ENCODE results near the gene MRPL18. TPM values are rescaled to one million over a fixed set of nuclear protein-coding genes. Genes with fewer than 3 reads are reported as not detected.
A peak's percentile ranks its signal among the peaks of the same experiment; 100 is the strongest.

Gene MRPL18
- total and polyA plus RNA-seq, 2 of the 8 experiments (the other 6 are each of a cell fraction or from before 2014, with no cell fraction given), result 58.7 to 79.8 TPM

- H3K36me3 ChIP-seq (ENCODE audit: control insufficient read depth in 2 of 4, insufficient read depth in 4 of 4, low read length in 3 of 4), result no peaks in the 10 kb centered on the region
- WGBS, 2 experiments (ENCODE audit: extremely low coverage in 1 of 2, insufficient coverage in 1 of 2, insufficient read length in 1 of 2, insufficient replicate concordance in 2 of 2, low coverage in 1 of 2, low lambda C conversion rate in 2 of 2, missing lambda C conversion rate in 1 of 2), result 76% methylated on average over 7 of the region's 7 CpGs; no CpG with 5 or more reads in 1 of the 2 experiments
- no peak overlapping the region; the same call in 1 of the 2 replicates for H2BK20ac ChIP-seq (ENCODE audit: low read length)
- H3K27me3 ChIP-seq (replicated peaks in 1 of 4; ENCODE audit: control insufficient read depth in 3 of 4, extremely low read depth in 1 of 4, insufficient read depth in 3 of 4, low read length in 3 of 4), result no peaks in the 10 kb centered on the region
- H3K4me1 ChIP-seq (replicated peaks in 1 of 4; ENCODE audit: control insufficient read depth in 3 of 4, insufficient read depth in 4 of 4, low read length in 3 of 4), result peaks cover 0 to 9% (median 4%) of the 10 kb centered on the region in 4 experiments; a peak in 4 of 7 replicates
- no peak overlapping the region for H3K9ac ChIP-seq (replicated peaks in 1 of 4; ENCODE audit: extremely low read depth in 1 of 4, low read depth in 3 of 4, low read length in 3 of 4)
- ChIA-PET POLR2A (ENCODE audit: partially characterized antibody) (interaction anchor here (1.5 to 2.3 kb wide), 2 partner anchors 47 to 49 kb away, joined by 6 to 8 read pairs; partner anchors contain the start of gene TCP1), CTCF (ENCODE audit: partially characterized antibody) (interaction anchor here (0.6 to 1.3 kb wide), 3 partner anchors 14 to 32 kb away, joined by 3 to 4 read pairs (median 4); no protein-coding TSS in a partner anchor)
- no peak for DNase-seq (ENCODE audit: low read depth in 1 of 2, low spot score in 2 of 2)
- no peaks in the 10 kb centered on the region for H3K79me1 ChIP-seq (ENCODE audit: low read depth, low read length)
- no peaks in the 10 kb centered on the region for H4K20me1 ChIP-seq (replicated peaks in 1 of 2; ENCODE audit: control insufficient read depth in 1 of 2, insufficient read depth in 2 of 2, low read length in 2 of 2)
- no peaks in the 10 kb centered on the region for H3K9me3 ChIP-seq (ENCODE audit: insufficient read depth in 2 of 2, low read depth in 1 of 2, low read length in 1 of 2)
- H3K14ac ChIP-seq (ENCODE audit: insufficient read length), result no peak overlapping the region
- no peak overlapping the region for H3K56ac ChIP-seq (replicated peaks; ENCODE audit: insufficient read length, low read depth, low read length)
- H3K79me2 ChIP-seq (ENCODE audit: control insufficient read depth in 1 of 2, insufficient read depth in 2 of 2, low read length in 2 of 2), result no peaks in the 10 kb centered on the region
- H2BK5ac ChIP-seq (ENCODE audit: low read depth, low read length), result peak overlapping the region; percentile 36; the same call in 1 of the 2 replicates
- H2AFZ ChIP-seq (ENCODE audit: low read length), result peak overlapping the region; percentile 25; the same call in 1 of the 2 replicates
- H3K27ac ChIP-seq (ENCODE audit: low read depth, low read length), result no peak overlapping the region; the same call in 1 of the 2 replicates
- no peak overlapping the region for H3K23ac ChIP-seq (ENCODE audit: insufficient read length)
- peak overlapping the region; percentile 19; the same call in 1 of the 2 replicates for H2BK12ac ChIP-seq (ENCODE audit: low read depth, low read length)
- no peak for FAIRE-seq
- no peaks in the 10 kb centered on the region; the same call in 1 of the 2 replicates for H3K23me2 ChIP-seq (ENCODE audit: low read depth, low read length)
- H4K8ac ChIP-seq (ENCODE audit: extremely low read depth, insufficient read depth, low read length), result no peak overlapping the region
- H3K4me2 ChIP-seq (ENCODE audit: insufficient read depth in 1 of 2, low read depth in 2 of 2, low read length in 2 of 2), result peak overlapping the region in 1 of 2 experiments; percentile 43; a peak in 1 of 4 replicates
- H3K4me3 ChIP-seq (ENCODE audit: extremely low read depth in 1 of 4, insufficient read depth in 2 of 4, low read depth in 3 of 4, low read length in 4 of 4), result no peak overlapping the region
- peak overlapping the region; percentile 15; the same call in 1 of the 2 replicates for H3K18ac ChIP-seq (ENCODE audit: extremely low read depth, low read length)
- no peak overlapping the region for H4K5ac ChIP-seq (ENCODE audit: insufficient read length, low read depth, low read length)
- no peak overlapping the region for H2BK120ac ChIP-seq (replicated peaks; ENCODE audit: low read depth, low read length)
- H2AK5ac ChIP-seq (ENCODE audit: low read depth, low read length), result no peak overlapping the region
- H4K91ac ChIP-seq (replicated peaks; ENCODE audit: insufficient read length, low read length), result no peak overlapping the region
- H2BK15ac ChIP-seq (ENCODE audit: low read length), result peak overlapping the region; percentile 65; the same call in 1 of the 2 replicates
- TF ChIP-seq BCL11A (IDR thresholded peaks at IDR 0.05; ENCODE audit: low read depth in 2 of 2, low read length in 2 of 2), result no peak
- TF ChIP-seq ASH2L (IDR thresholded peaks at IDR 0.05; ENCODE audit: low read length), result peak; percentile 57
- H3K4ac ChIP-seq (replicated peaks; ENCODE audit: insufficient read length, low read depth, low read length), result no peak overlapping the region
Observed at GRCh38 chr6:159838020-159838744, 47.9 kb downstream of the MRPL18 start.

Measured in H1 (cell line).